CD4-positive, CD25-positive, alpha-beta regulatory T cell (primary cell): ENCODE measurements around the gene TSBP1. TPM values are rescaled to one million over a fixed set of nuclear protein-coding genes. Genes with fewer than 3 reads are reported as not detected.
A peak's percentile ranks its signal among the peaks of the same experiment; 100 is the strongest.

ENCODE experiments used
- ATAC-seq, 2 donors: fragments of 150-1000 bp; cut with Tn5 transposase; one replicate each; pipeline ENCODE4 v1.10.0; 2021; ENCODE audit warnings: low read depth in 2 of 2, moderate number of reproducible peaks in 2 of 2, moderate library complexity in 1 of 2
- DNase-seq, 3 donors: peaks; one replicate each; pipeline versions ENCODE4 v3.0.0 to v3.0.0-alpha.2; 2012 to 2022; ENCODE audit warnings: mixed read lengths in 1 of 3
- H3K27ac ChIP-seq: one replicate; pipeline ENCODE4 v1.7.0; 2013; ENCODE audit warnings: mild to moderate bottlenecking, low read length; ENCODE audit not compliant: insufficient read depth, poor library complexity, severe bottlenecking
- H3K27me3 ChIP-seq: one replicate; pipeline ENCODE4 v1.7.0; 2013; ENCODE audit warnings: low read length; ENCODE audit not compliant: control insufficient read depth, insufficient read depth
- H3K36me3 ChIP-seq: one replicate; pipeline ENCODE4 v1.7.0; 2013; ENCODE audit warnings: mild to moderate bottlenecking, low read length, moderate library complexity; ENCODE audit not compliant: control insufficient read depth, insufficient read depth
- H3K4me1 ChIP-seq: 2 replicates; pipeline ENCODE4 v1.7.0; 2013; ENCODE audit warnings: mild to moderate bottlenecking, low read length; ENCODE audit not compliant: insufficient read depth, control insufficient read depth, poor library complexity, severe bottlenecking
- H3K4me3 ChIP-seq: one replicate; pipeline ENCODE4 v1.7.0; 2013; ENCODE audit warnings: low read depth, mild to moderate bottlenecking, low read length, moderate library complexity
- H3K9me3 ChIP-seq, 2 experiments: 1 replicate in 1 of 2; 2 replicates in 1 of 2; pipeline ENCODE4 v1.7.0; 2013; ENCODE audit warnings: low read length in 2 of 2, mild to moderate bottlenecking in 1 of 2, moderate library complexity in 1 of 2; ENCODE audit not compliant: control insufficient read depth in 2 of 2
- H3K27ac Mint-ChIP-seq, 3 donors: one replicate each; pipeline ENCODE4 v1.8.0; 2020 to 2022; ENCODE audit warnings: mild to moderate bottlenecking in 3 of 3, mixed read lengths in 3 of 3, moderate library complexity in 2 of 3
- H3K27me3 Mint-ChIP-seq: one replicate; pipeline ENCODE4 v1.8.0; 2022; ENCODE audit warnings: mild to moderate bottlenecking, mixed read lengths
- H3K36me3 Mint-ChIP-seq: one replicate; pipeline ENCODE4 v1.8.0; 2020; ENCODE audit warnings: mixed read lengths
- H3K4me1 Mint-ChIP-seq, 4 donors: one replicate each; pipeline ENCODE4 v1.8.0; 2020 to 2022; ENCODE audit warnings: mixed read lengths in 4 of 4, mild to moderate bottlenecking in 1 of 4
- H3K4me3 Mint-ChIP-seq, 4 donors: one replicate each; pipeline ENCODE4 v1.8.0; 2020 to 2022; ENCODE audit warnings: mild to moderate bottlenecking in 4 of 4, mixed read lengths in 4 of 4, moderate library complexity in 3 of 4
- H3K9me3 Mint-ChIP-seq, 7 donors: one replicate each; pipeline ENCODE4 v1.8.0; 2020 to 2022; ENCODE audit warnings: mixed read lengths in 7 of 7, mild to moderate bottlenecking in 3 of 7, moderate library complexity in 2 of 7
- polyA plus RNA-seq, 4 donors: library from polyadenylated mRNA; unstranded; fragments of 300-500 nt; fragmentation: Illumina TruSeq; gene quantifications; one replicate each; pipeline ENCODE4 v1.2.3, GENCODE V29; 2021
- total RNA-seq: library from RNA; stranded (reverse); gene quantifications from one replicate; pipeline ENCODE4 v1.2.3, GENCODE V29; 2022

TSBP1 gene
- total and polyA plus RNA-seq, 5 donors from 2014 or later: not detected

DNA sequence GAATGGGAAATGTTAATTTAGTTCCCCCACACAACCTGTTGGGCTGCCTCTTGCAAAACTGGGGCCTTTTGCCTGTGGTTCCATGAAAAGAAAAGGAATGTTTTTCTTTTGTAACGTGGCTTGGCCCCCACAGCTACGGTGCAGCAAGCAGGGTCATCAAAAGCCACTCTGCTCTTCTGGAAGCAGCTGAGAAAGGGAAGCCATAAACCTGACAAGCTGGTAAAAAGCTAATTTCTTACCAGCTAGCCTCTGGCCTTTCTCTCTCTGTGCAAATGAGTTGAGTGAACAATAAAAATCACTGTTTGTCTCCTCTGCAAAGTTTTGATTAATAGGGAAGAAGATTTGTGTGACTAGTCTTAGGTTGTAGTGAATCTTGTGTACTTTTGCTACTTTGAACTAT, 124.3 kb downstream of the TSBP1 start:
- Histone ChIP-seq H3K4me1 (peaks cover 5% of the 10 kb centered on the region), H3K36me3 (no peaks in the 10 kb centered on the region), H3K9me3 (peaks cover 0 to 9% of the 10 kb centered on the region in 2 experiments), H3K4me3 (no peak overlapping the region), H3K27ac (no peak overlapping the region), H3K27me3 (no peaks in the 10 kb centered on the region)
- ATAC-seq (no peak), DNase-seq (no peak)
- Mint-ChIP-seq H3K27me3 (peaks cover 16% of the 10 kb centered on the region), H3K27ac (no peak overlapping the region), H3K36me3 (no peaks in the 10 kb centered on the region), H3K4me1 (peaks cover under 1 to 17% (median 7%) of the 10 kb centered on the region in 4 donors), H3K9me3 (peaks cover 0 to 2% (median 0%) of the 10 kb centered on the region in 7 donors), H3K4me3 (no peak overlapping the region)

DNA sequence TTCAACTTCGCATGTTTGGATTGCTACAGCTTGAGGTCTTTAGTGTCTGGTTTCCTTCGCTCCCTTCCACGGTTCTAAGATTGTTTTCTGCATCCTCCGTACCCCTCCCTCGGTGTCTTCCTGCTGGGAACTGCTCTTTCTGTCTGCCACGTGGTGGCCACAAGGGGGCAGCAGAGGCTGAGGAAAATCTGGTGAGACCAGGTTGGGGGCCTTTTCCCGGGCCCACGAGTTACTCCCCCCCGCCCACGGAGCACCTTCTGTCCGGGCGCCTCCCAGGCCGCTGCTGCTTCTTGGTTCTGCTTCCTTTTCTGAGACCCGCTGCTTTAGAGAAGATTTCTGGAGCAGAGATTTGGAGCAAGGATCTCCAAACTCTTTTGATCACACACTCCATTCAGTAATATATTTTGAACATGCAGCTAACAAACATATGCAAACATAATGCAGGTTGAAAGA, 126.7 kb downstream of the TSBP1 start:
- H3K9me3 Mint-ChIP-seq: peaks cover 0 to 3% (median 0%) of the 10 kb centered on the region in 7 donors
- peaks cover 10% of the 10 kb centered on the region for H3K27me3 Mint-ChIP-seq
- ATAC-seq (peak; percentile 50 to 60), DNase-seq (peak; percentile 47 to 61 (median 59))
- Histone ChIP-seq H3K4me3 (no peak overlapping the region), H3K36me3 (no peaks in the 10 kb centered on the region), H3K4me1 (peaks cover 5% of the 10 kb centered on the region), H3K9me3 (peaks cover 0 to 9% of the 10 kb centered on the region in 2 experiments), H3K27ac (no peak overlapping the region), H3K27me3 (no peaks in the 10 kb centered on the region)
- H3K36me3 Mint-ChIP-seq: no peaks in the 10 kb centered on the region
- H3K4me1 Mint-ChIP-seq: peaks cover 0 to 11% (median 8%) of the 10 kb centered on the region in 4 donors
- peak overlapping the region in 1 of 4 donors; percentile 66 for H3K4me3 Mint-ChIP-seq
- H3K27ac Mint-ChIP-seq: peak overlapping the region; percentile 0 to 67 (median 65)

DNA sequence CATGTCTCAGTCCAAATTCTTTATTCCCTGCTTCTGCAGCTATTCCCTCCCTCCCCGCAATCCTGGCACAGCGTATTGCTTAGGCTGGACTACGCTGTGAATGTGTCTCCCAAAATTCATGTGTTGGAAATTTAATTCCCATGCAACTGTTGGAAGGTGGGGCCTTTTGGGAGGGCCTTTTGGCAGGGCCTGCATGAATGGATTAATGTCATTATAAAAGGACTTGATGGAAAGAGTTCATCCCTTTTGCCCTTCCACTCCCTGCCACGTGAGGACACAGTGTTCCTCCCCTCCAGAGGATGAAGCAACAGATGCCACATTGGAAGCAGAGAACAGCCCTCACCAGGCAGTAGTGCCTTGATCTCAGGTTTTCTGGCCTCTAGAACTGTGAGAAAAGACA, 127.4 kb downstream of the TSBP1 start:
- Histone ChIP-seq H3K4me1 (peaks cover 5% of the 10 kb centered on the region), H3K36me3 (no peaks in the 10 kb centered on the region), H3K4me3 (no peak overlapping the region), H3K27me3 (no peaks in the 10 kb centered on the region), H3K27ac (no peak overlapping the region), H3K9me3 (peaks cover 0 to 6% of the 10 kb centered on the region in 2 experiments)
- no peak for DNase-seq
- peaks cover 0 to 11% (median 8%) of the 10 kb centered on the region in 4 donors for H3K4me1 Mint-ChIP-seq
- peaks cover 6% of the 10 kb centered on the region for H3K27me3 Mint-ChIP-seq
- no peak for ATAC-seq
- H3K27ac Mint-ChIP-seq: no peak overlapping the region
- H3K9me3 Mint-ChIP-seq: peaks cover 0 to 3% (median 0%) of the 10 kb centered on the region in 7 donors
- H3K4me3 Mint-ChIP-seq: no peak overlapping the region
- no peaks in the 10 kb centered on the region for H3K36me3 Mint-ChIP-seq

Other genes starting within 250 kb of the TSBP1 start
- 117 TPM for gene ATF6B, start 243.7 kb downstream of the TSBP1 start, total RNA-seq
- gene ATF6B, start 243.7 kb downstream of the TSBP1 start, polyA plus RNA-seq: 10 to 100 TPM; 20.0 to 27.7 (median 24.2) TPM
- 1.5 TPM for gene FKBPL, start 241.6 kb downstream of the TSBP1 start, total RNA-seq
- gene FKBPL, start 241.6 kb downstream of the TSBP1 start, polyA plus RNA-seq: 1 to 10 TPM; 1.2 to 1.5 (median 1.4) TPM
- gene PRRT1, start 220.0 kb downstream of the TSBP1 start, total RNA-seq: 0.39 TPM
- under 1 TPM in 3 of 4 donors, not detected in 1; 0.13 to 0.55 (median 0.18) TPM for gene PRRT1, start 220.0 kb downstream of the TSBP1 start, polyA plus RNA-seq
- 4.8 TPM for gene PPT2, start 217.8 kb downstream of the TSBP1 start, total RNA-seq
- gene PPT2, start 217.8 kb downstream of the TSBP1 start, polyA plus RNA-seq: 1 to 10 TPM; 3.1 to 6.2 (median 5.4) TPM
- 9.9 TPM for gene EGFL8, start 207.3 kb downstream of the TSBP1 start, total RNA-seq
- gene EGFL8, start 207.3 kb downstream of the TSBP1 start, polyA plus RNA-seq: under 1 TPM in 1 of 4 donors, not detected in 3; 0.60 TPM
- gene AGPAT1, start 195.8 kb downstream of the TSBP1 start, total RNA-seq: 23.9 TPM
- 10 to 100 TPM; 11.8 to 15.2 (median 14.3) TPM for gene AGPAT1, start 195.8 kb downstream of the TSBP1 start, polyA plus RNA-seq
- 30.0 TPM for gene RNF5, start 193.5 kb downstream of the TSBP1 start, total RNA-seq
- gene RNF5, start 193.5 kb downstream of the TSBP1 start, polyA plus RNA-seq: 100 to 1,000 TPM; 117 to 135 (median 131) TPM
- 27.8 TPM for gene AGER, start 187.7 kb downstream of the TSBP1 start, total RNA-seq
- under 1 TPM in 2 of 4 donors, not detected in 2; 0.44 to 0.52 TPM for gene AGER, start 187.7 kb downstream of the TSBP1 start, polyA plus RNA-seq
- 106 TPM for gene PBX2, start 181.7 kb downstream of the TSBP1 start, total RNA-seq
- 1 to 10 TPM; 1.7 to 2.7 (median 1.9) TPM for gene PBX2, start 181.7 kb downstream of the TSBP1 start, polyA plus RNA-seq
- gene GPSM3, start 179.3 kb downstream of the TSBP1 start, total RNA-seq: 202 TPM
- gene GPSM3, start 179.3 kb downstream of the TSBP1 start, polyA plus RNA-seq: 100 to 1,000 TPM in 2 of 4 donors, 10 to 100 TPM in 2; 82.4 to 109 (median 96.1) TPM
- 0.86 TPM for gene NOTCH4, start 147.8 kb downstream of the TSBP1 start, total RNA-seq
- gene NOTCH4, start 147.8 kb downstream of the TSBP1 start, polyA plus RNA-seq: under 1 TPM in 3 of 4 donors, not detected in 1; 0.36 to 0.86 (median 0.40) TPM
- gene BTNL2, start 35.3 kb upstream of the TSBP1 start, total RNA-seq: not detected
- not detected for gene BTNL2, start 35.3 kb upstream of the TSBP1 start, polyA plus RNA-seq
- gene HLA-DRA, start 68.0 kb upstream of the TSBP1 start, total RNA-seq: 100 TPM
- 100 to 1,000 TPM; 118 to 296 (median 179) TPM for gene HLA-DRA, start 68.0 kb upstream of the TSBP1 start, polyA plus RNA-seq
- gene HLA-DRB5, start 158.4 kb upstream of the TSBP1 start, total RNA-seq: 57.6 TPM
- gene HLA-DRB5, start 158.4 kb upstream of the TSBP1 start, polyA plus RNA-seq: 10 to 100 TPM in 1 of 4 donors, 1 to 10 TPM in 3; 2.7 to 39.2 (median 3.1) TPM
- gene HLA-DRB1, start 217.9 kb upstream of the TSBP1 start, total RNA-seq: 186 TPM
- gene HLA-DRB1, start 217.9 kb upstream of the TSBP1 start, polyA plus RNA-seq: 100 to 1,000 TPM in 3 of 4 donors, 10 to 100 TPM in 1; 95.6 to 306 (median 262) TPM